Thyroid gland (tissue), 4 donors: ENCODE results near the gene SEC14L3. TPM values are rescaled to one million over a fixed set of nuclear protein-coding genes. Genes with fewer than 3 reads are reported as not detected.
"Not testable (repeated sequence)": the region's sequence is repeated elsewhere in the genome, so short reads cannot be mapped to it uniquely, and the experiment has no call there.

ENCODE experiments used
- DNase-seq, 2 donors: peaks; one replicate each; pipeline ENCODE4 v3.0.0-alpha.2; 2019
- H3K27ac ChIP-seq, 3 donors: fragments of 200-600 bp; sonication (generic); 1 replicate in 2 of 3; 2 replicates in 1 of 3; pipeline ENCODE4 v1.5.1; 2016 to 2019; ENCODE audit warnings: mild to moderate bottlenecking in 1 of 3, moderate library complexity in 1 of 3
- H3K27me3 ChIP-seq: fragments of 200-600 bp; sonication (generic); one replicate; pipeline ENCODE4 v1.5.1; 2019
- H3K36me3 ChIP-seq, 2 donors: fragments of 200-600 bp; sonication (generic); one replicate each; pipeline ENCODE4 v1.5.1; 2016 to 2019
- H3K4me1 ChIP-seq, 2 donors: fragments of 200-600 bp; sonication (generic); one replicate each; pipeline ENCODE4 v1.5.1; 2017 to 2019
- H3K4me3 ChIP-seq, 3 donors: fragments of 200-600 bp; sonication (generic); replicated peaks in 1 of 3; 1 replicate in 2 of 3; 2 replicates in 1 of 3; pipeline ENCODE4 v1.5.1; 2016; ENCODE audit warnings: mild to moderate bottlenecking in 1 of 3
- H3K9me3 ChIP-seq: fragments of 200-600 bp; sonication (generic); one replicate; pipeline ENCODE4 v1.5.1; 2017
- CTCF ChIP-seq, 6 experiments: fragments of 200-600 bp in 3 of 6; fragments of 450-650 bp in 3 of 6; sonication (generic) in 3 of 6; IDR thresholded peaks; one replicate each; pipeline ENCODE4 v1.5.1; 2016 to 2019; ENCODE audit warnings: antibody characterized with exemption in 6 of 6, mild to moderate bottlenecking in 2 of 6, inconsistent platforms in 1 of 6, moderate library complexity in 1 of 6
- POLR2A ChIP-seq, 2 donors: fragments of 450-650 bp; IDR thresholded peaks; one replicate each; pipeline ENCODE4 v1.6.1; 2017; ENCODE audit warnings: antibody characterized with exemption in 2 of 2, mild to moderate bottlenecking in 2 of 2, moderate library complexity in 1 of 2
- WGBS, 2 donors: methylation state at CpG; one replicate each; pipeline ENCODE4 v1.1.5; 2017; 5-methylcytosine and 5-hydroxymethylcytosine counted together
- intact Hi-C: fragments of 100-400 bp; cut with DNase I; formaldehyde crosslinking; loops from one replicate; pipeline ENCODE4 v1.15.1; 2023
- total RNA-seq, 4 donors: library from RNA; depleted of rRNA; stranded (reverse); fragments of >200 nt; gene quantifications; one replicate each; pipeline ENCODE4 v1.2.3, GENCODE V29; 2016

The SEC14L3 gene
- total RNA-seq, 4 donors from 2014 or later: 1.5 TPM; not detected in 3

- Histone ChIP-seq H3K36me3 (no peaks in the 10 kb centered on the region), H3K4me3 (no peak overlapping the region), H3K27ac (no peak overlapping the region), H3K27me3 (no peaks in the 10 kb centered on the region), H3K9me3 (no peaks in the 10 kb centered on the region), H3K4me1 (peaks cover 4 to 5% of the 10 kb centered on the region in 2 donors)
- WGBS, 2 donors: 88 to 90% methylated on average over 2 of the region's 2 CpGs
- DNase-seq: no peak
- intact Hi-C loops: no loop called here
- TF ChIP-seq CTCF (IDR thresholded peaks at IDR 0.05) (no peak), POLR2A (IDR thresholded peaks at IDR 0.05) (no peak)
These were observed 1.2 kb downstream of the SEC14L3 start for GRCh38 chr22:30470655-30471054.

GRCh38 chr22:30469165-30469564 lies 2.7 kb downstream of the SEC14L3 start:
- no peak for DNase-seq
- H3K36me3 ChIP-seq: no peaks in the 10 kb centered on the region
- H3K4me3 ChIP-seq: no peak overlapping the region
- TF ChIP-seq POLR2A (IDR thresholded peaks at IDR 0.05): no peak
- TF ChIP-seq CTCF (IDR thresholded peaks at IDR 0.05): no peak
- intact Hi-C loops: no loop called here
- H3K9me3 ChIP-seq: no peaks in the 10 kb centered on the region
- H3K27ac ChIP-seq: no peak overlapping the region
- H3K4me1 ChIP-seq: peaks cover 4 to 5% of the 10 kb centered on the region in 2 donors
- no peaks in the 10 kb centered on the region for H3K27me3 ChIP-seq
- WGBS, 2 donors: 50 to 77% methylated on average over 2 of the region's 2 CpGs

- H3K27me3 ChIP-seq, DNase-seq, intact Hi-C loops, H3K4me1 ChIP-seq, H3K27ac ChIP-seq, H3K9me3 ChIP-seq, H3K36me3 ChIP-seq, H3K4me3 ChIP-seq: not testable (repeated sequence)
- 82 to 93% methylated on average over 6 of the region's 6 CpGs for WGBS, 2 donors
These were observed 11.3 kb downstream of the SEC14L3 start for GRCh38 chr22:30460555-30460954.

DNA sequence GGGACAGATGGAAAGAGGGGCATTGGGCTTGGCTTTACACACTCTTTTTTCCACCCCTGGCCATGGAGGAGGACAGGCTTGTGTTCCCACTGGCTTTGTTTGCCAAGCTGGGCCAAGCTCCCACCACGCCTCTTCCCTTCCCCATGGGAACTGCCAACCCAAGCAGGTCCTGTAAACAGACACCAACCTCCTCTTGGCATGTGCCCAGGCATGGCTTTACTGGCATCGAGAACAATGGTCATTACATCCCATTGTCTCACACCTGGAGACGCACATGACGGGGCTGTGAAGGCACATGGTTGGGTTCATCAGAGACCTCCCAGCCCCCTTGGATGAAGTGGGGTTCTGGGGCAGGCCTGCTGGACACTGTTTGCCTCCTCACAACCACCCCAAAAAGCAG lies 11.7 kb downstream of the SEC14L3 start:
- TF ChIP-seq POLR2A (IDR thresholded peaks at IDR 0.05) (no peak), CTCF (IDR thresholded peaks at IDR 0.05) (no peak)
- WGBS, 2 donors: 69 to 78% methylated on average over 4 of the region's 4 CpGs
- intact Hi-C loops: no loop called here
- Histone ChIP-seq H3K4me3 (no peak overlapping the region), H3K9me3 (no peaks in the 10 kb centered on the region), H3K4me1 (no peaks in the 10 kb centered on the region), H3K27ac (no peak overlapping the region), H3K36me3 (no peaks in the 10 kb centered on the region), H3K27me3 (no peaks in the 10 kb centered on the region)
- no peak for DNase-seq

DNA sequence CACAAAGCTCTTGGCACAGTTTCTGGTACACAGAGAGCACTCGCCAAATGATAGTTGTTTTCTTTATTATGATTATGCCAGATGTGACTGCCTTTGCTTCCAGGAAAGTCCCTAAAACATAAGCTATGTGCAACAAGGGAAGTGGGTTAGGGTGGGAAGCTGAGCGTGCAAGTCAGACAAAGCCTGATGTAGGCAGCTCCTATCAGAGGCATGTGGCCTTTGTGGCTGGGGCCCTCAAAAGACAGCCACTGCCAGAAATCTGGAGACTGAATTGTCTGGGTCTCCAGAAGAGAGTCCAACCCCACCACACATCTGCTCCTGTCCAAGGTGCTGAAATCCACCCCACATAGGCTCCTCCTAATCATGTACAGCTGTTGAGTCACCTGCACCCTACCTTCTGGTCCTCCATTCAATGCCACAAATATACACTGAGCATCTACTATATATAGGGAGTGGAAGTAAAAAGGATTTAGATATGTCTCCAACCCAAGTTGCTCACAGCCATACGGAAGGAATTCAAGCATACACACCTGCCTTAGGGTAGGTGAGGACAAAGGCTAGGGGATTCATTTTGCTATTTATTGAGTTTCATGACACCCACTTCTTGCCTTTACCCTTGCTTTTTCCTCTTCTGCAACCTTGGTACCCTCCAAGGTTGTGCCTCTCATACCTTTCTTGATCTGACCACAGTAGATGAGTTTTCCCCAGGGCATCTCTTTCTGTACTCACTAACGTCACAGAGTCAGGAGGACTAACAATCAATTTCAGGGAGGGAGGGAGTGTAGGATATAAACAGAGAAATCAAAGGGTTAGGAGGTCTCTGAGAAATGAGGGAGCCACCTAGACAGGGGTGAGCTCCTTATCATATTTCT lies 12.4 kb downstream of the SEC14L3 start:
- Histone ChIP-seq H3K36me3 (no peaks in the 10 kb centered on the region), H3K4me1 (no peaks in the 10 kb centered on the region), H3K4me3 (no peak overlapping the region), H3K9me3 (no peaks in the 10 kb centered on the region), H3K27ac (no peak overlapping the region), H3K27me3 (no peaks in the 10 kb centered on the region)
- 55 to 68% methylated on average over 4 of the region's 4 CpGs for WGBS, 2 donors
- peak in 1 of 2 donors; percentile 6 for DNase-seq
- no peak for TF ChIP-seq CTCF (IDR thresholded peaks at IDR 0.05)
- no peak for TF ChIP-seq POLR2A (IDR thresholded peaks at IDR 0.05)
- intact Hi-C loops: no loop called here
